Occipital lobe (tissue), 2 donors: ENCODE data around the gene MPPED2. TPM values are rescaled to one million over a fixed set of nuclear protein-coding genes. Genes with fewer than 3 reads are reported as not detected.

Experiments
- DNase-seq: peaks from one replicate; lab custom pipeline; 2025; lab: John Stamatoyannopoulos, UW
- total RNA-seq: library from RNA; depleted of rRNA; stranded (reverse); fragments of >200 nt; gene quantifications from one replicate; pipeline ENCODE4 v1.2.3, GENCODE V29; 2014

The MPPED2 gene, protein sequence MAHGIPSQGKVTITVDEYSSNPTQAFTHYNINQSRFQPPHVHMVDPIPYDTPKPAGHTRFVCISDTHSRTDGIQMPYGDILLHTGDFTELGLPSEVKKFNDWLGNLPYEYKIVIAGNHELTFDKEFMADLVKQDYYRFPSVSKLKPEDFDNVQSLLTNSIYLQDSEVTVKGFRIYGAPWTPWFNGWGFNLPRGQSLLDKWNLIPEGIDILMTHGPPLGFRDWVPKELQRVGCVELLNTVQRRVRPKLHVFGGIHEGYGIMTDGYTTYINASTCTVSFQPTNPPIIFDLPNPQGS
- 70.5 TPM for total RNA-seq

DNA sequence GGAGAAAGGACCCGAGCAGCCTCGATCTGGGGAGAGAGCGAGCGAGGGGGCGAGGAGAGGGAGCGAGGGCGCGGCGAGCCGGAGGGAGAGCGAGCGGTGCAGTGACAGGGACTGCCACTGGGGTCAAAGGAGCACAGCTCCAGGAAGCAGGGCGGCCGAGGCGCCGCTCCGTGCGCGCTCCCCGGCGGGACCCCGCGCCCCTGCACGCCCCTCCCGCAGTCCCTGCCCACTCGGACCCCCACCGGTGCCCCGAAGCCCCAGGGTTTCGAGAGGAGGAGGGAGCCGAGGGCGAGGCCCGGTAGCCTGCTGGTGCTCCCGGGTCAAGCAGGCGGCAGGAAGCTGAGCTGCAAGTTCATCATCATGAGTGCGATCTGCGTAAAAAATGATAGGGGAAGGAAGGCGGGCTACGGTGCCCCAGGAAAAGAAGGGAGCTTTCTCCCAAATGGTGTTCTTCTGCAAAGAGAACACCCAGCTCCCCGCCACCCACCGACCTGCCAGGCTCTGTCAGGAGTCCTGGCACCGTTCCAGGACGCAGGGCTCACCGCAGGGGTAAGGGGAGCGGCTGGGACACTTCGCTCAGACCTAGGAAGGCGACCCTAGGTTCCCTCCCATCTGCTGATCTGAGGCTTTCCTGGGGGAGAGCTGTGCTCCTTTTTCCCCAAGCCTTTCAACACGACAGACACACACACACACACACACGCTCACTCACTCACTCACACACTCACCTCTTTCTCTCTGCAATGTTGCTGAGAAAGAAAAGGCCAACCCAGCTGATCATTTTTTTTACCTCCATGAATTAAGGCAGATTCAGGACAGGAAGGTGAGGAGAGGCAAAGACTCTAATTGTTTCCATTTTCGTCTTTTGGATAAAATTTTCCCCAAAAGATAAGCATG lies at the start of gene MPPED2:
Gene MPPED2, minus strand, starts transcription at position 103 of the 894 bp plus-strand sequence. CDS start 5,980 bp downstream, outside the sequence.
- DNase-seq, result no peak

DNA sequence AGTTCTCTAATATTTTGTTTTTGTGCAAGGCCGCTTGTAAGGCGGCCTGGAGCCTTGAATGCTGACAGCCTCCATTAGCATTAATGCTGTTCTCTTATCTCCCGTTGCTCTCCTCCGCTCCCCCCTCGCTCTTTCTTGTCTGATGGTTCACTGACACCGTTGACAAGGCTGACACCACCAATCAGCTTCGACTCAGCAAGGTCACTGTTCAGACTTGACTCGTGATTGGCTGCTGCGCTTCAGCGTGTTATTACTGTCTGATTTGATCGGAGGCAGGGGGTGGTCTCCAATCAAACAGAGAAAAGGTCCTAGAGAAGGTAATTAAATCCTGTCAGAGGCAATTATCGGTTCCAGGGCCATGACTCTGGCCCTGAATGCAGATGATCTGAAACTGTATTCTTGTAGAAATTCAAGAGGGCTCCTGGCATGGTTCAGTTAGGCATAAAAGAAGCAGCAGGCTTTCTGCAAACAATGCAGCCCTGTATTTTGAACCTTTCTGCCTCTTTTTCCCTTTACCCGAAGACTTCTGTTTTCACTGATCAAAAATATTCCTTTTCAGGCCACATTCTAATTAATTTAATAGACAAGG lies 49.3 kb upstream of the MPPED2 start:
- peak; percentile 51 for DNase-seq

DNA sequence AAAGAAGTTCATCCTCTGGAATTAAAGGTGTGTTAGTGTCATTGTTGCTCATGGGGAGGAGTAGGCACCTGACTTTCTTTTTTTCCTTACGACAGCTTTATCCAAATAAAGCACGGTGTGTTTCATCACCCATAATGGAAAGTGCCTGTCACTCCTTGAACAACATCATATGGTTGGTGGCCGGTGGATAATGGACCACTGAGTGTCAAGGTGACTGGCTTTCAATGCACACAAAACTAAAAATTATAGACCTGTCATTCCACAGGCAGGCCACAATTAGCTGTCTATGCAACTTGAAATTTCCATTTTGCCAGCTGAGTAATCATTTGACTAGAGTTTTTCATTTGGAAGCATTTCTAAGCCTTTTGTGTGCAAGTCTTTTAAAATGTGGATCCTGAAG lies 45.0 kb upstream of the MPPED2 start:
- DNase-seq, result no peak

DNA sequence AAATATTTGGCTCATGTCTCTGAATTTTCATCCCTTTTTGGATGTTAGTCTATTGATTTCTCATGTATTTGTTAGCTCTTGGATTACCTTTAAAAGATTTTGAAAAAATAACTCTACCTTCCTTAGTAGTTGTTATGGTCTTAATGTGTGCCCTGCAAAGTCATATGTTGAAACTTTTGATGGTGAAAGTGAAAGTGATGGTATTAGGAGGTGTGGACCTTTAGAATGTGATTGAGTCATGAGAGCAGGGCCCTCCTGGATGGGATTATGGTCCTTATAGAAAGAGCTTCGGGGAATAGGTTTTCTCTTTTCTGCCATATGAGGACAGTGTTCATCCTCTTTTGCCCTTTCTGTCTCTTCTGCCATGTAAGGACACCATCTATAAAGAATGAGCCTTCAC lies 33.6 kb upstream of the MPPED2 start:
- DNase-seq, result no peak

DNA sequence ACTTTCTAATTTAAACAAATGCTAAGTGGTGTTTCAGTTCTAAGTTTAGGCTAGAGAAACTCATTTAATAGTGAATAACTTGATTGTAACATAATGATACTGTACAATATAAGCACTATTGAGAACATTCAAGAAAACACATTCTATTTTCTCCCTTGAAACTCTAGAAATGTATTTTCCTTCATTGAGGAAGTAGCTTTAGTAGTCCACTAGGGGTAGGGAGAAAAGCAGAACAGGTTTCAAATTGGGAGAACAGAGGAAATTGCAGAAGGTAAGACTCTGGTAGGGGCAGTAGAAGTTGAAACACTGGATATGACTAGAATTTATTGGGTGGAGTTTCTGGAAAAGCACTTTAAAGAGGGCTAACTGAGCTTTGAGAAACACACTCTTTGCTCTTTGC lies 31.6 kb upstream of the MPPED2 start:
- no peak for DNase-seq

DNA sequence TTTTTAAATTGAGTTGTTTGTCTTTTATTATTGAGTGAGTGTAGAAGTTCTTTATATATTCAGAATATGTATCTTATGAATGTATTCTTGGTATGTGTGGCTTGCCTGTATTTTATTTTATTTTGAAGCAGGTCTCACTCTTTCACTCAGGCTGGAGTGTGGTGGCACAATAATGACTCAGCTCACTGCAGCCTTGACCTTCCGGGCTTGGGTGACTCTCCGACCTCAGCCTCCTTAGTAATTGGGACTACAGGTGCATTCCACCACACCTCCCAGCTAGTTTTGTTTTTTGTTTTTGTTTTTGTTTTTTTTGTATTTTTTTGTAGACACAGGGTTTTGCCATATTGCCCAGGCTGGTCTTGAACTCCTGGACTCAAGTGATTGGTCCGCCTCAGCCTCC lies 24.5 kb upstream of the MPPED2 start:
- DNase-seq, result no peak

DNA sequence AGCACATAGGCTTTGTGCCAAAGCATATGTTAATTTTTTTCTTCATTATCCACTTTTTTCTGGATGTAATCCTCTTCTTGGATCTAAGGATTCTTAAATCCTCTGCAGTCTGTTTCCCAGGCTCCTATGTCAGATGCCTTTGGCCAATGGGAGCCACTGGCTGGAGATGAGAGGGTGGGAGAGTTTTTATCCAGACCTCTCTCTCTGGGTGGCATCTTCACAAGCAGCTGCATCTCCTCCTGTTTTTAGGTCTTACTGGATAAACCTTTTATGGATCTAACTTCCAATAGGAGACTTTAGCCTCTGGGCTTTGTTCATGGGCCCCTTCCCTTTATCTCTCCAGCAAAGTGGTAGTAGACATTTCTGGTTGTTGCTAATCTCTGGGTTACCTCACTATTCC lies 22.4 kb upstream of the MPPED2 start:
- DNase-seq, result no peak

DNA sequence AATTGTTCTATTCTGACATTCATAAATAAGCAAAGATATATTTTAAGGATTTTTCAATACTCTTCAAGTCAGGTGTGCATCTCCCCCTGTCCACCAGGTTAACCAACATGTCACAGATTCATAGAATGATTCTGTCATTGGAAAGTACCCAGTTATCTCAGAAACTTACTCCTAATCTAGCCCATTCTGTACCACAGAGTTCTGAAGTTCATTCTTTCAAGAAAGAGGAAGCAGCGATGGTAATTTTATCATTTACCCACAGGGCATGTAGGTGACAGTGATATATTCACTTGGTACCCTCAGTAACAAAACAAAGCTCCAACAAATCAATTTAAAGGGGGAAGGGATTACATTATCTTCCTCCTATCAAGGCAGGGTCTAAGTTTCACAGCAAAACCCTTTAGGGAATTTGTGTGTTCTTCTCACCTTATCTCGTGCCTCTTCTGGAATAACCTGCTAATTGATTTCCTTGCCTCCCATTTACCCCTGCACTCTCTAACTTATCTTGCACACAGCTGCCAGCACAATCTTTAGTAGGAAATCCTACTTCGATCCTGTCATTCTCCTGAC lies 19.0 kb upstream of the MPPED2 start:
- DNase-seq, result no peak

DNA sequence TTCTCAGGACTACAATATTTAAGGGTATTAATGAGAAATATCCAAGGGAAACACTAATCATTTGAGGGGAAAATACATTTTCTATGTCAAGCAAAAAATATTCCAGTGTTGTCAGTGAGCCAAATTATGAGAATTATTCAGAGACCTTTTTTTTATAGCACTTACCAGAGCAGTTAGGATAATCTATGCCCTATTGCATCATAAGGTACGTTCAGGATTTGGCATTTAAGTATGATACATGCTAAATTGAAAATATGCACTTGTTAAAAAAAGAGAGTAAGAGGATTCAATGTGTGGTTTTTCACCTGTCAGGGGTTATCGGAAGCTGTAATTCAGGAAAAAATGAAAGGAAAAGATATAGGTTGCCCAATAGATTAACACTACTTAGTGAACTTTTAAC lies 17.2 kb upstream of the MPPED2 start:
- DNase-seq, result no peak

DNA sequence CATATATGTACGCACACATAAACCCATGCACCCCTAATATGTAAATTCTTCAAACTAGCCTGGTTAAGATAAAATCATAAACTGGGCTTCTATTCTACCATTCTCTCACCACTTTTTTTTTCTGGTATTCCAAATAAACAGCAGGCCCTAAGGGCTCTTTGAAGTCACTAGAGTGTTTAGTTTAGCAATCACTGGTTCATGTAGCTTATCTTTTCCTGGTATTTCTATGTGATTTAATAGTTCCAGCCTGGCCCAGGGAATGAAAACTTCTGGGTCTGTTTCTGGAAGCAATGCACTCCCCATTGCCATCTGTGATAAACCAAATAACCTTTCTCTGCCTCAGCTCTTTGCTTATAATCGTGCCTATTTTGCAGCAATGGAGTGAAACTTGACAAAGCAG lies 10.7 kb upstream of the MPPED2 start:
- DNase-seq, result no peak

DNA sequence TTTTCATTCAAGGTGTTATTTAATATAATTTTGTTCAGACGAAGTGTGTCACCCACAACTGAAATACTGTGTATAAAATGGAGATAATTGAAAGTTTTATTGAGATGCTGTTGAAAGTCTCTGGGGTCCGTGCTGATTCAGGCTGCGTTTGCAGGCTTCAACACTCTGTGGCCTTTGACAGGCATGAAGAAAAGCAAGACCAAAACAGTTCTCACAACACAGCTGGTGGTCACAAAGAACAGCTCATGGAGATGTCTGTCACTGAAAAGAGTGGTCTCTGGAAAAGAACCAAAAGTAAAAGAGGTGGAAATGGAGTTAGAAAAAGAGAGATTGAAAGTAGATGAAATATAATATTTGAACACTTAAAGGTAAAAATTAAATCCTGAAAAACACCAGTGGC lies 9.8 kb upstream of the MPPED2 start:
- no peak for DNase-seq

DNA sequence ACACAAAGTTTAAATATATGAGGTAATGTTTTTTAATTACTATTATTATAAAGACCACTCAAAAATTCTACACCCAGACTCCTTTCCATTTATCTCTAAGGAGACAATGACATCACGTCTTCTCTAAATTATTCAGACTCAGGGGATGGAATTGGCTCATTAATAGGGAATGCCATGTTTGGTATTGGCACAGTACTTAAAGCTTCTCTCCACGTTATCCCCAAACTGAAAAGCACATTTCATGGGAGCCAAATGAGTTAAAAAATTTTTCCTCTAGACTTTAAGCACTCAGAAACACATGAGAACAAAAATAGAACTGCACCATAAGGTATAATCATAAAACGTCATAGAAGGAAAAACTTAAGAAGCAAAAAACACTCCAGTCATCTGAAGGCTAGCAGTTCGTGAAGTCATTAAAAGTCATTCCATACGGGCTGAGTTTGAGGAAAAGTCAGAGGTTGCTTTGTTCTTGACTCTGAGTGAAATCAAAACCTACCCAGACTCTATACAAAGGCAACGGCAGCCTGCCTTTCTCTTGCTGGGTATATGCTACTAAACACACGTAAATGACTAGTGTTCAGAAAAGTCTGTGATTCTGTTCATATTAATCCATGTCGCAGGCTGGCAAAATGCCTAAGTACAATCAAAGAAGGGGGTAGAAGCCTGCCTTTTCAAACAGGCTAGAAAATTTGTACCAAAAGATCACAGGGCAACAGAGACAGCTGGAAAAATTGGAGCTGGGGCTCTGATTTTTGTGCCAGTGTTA lies 8.7 kb upstream of the MPPED2 start:
- DNase-seq, result no peak

DNA sequence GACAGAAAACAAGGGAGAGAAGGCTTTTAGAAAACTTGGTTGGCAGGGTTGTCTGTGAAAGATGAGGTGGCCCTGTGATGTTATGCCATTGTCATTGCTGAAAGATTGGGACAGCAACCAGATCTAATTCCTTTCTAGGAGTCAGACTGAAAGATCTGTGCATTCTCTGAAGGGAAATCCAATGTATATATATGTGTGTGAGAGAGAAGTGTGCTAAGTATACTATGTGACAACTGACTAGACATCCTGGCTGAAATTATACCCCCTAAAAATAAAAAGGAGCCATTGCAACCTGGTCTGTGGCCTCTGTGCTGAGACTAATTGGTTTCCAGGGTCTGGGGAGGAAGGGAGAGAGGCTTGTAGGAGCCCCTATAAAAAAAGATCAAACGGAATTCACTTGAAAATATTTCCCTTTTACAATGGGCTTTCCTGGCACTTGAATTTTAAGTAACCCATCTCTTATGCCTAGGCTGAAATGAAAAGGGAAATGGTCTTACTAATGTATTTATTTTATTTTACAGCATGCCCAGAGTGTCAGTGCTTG lies 1.2 kb upstream of the MPPED2 start:
- DNase-seq, result no peak

DNA sequence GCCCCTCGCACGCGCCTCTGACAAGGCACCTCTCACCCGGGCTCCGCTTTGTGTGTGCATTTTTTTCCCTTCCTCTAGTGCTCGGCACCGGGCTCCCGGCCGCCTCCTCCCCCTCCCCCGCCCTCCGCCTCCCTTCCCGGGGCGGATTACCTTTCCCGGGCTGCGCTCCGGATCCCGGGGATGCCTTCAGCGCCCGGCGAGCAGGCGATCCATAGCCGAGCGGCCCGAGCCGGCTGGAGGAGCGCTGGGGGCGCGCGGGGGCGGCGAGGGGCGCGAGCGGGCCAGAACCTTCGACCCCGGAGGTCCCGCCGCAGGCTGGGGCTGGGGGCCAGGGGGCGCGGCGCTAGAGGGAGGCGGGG lies 282 bp downstream of the MPPED2 start:
- DNase-seq, result peak; percentile 37

DNA sequence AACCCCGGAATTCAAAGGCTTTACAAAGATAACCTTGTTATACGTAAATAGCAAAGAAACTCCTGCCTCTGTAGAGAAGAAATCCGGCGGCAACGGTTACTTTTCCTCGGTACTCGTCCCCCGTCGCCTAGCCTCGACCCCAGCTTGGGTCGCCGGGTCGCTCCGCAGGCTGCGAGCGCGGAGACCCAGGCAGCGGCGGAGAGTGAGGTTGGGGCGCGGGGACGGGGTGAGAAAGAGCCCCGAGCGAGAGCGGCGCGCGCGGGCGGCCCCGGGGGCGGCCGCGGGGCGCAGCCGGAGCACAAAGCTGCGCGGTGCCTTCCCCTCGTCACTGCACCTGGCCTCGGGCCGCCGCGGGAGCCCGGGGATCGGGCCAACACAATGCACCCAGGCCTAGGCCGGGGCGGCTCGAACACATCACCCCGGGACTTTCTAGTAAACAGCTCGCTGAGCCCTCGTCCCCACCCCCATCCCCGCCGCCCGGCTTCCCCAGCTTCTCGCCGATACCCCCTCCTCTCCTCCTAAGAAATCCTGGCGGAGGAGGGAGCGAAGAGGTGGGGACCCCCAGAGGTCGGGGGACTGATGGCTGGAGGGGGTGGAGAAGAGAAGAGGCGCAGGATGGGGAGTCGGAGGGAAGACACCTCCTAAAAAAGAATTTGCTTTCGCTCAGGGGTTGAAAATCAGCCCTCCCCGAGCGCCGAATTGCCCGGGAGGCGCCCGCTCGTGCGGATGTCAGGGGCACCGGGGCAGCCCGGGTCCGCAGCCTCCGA lies 845 bp downstream of the MPPED2 start:
- DNase-seq, result no peak

DNA sequence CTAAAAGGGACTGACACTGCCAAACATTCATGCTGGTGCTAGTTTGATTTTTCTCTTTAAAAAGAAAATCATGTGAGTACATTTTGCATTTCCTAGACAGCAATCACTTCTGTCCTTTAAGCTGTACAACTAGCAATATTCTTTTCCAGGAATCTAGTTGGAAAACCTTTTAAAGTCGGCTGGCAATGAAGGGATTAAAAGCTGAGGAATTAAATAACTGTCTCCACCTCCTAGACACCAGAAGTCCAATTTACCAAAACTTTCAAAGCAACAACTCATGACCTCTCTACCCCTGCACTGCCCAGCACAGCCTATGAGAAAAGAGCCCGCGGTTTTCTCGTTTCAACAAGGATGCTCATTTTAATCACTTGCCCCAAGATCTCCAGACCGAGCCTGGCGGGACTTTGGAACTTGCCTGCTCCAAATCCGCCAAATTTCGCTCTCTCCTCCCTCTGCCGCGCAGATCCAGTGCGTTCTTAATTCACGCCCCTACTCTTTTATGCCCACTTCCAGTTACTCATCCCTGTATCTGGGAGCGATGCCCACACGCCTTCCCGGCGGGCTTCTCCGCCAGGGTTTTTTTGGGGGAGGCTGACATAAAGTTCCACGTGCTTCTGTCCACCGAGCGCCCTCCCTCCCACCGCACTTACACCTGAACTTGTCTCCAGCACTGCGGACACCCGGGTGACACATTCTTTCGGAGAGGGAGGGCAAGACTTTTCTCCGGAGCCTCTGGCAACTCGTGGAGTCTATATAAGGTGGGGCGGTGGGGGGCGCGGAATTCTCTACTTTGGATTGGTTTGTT lies 2.5 kb downstream of the MPPED2 start:
- DNase-seq, result peak; percentile 52

DNA sequence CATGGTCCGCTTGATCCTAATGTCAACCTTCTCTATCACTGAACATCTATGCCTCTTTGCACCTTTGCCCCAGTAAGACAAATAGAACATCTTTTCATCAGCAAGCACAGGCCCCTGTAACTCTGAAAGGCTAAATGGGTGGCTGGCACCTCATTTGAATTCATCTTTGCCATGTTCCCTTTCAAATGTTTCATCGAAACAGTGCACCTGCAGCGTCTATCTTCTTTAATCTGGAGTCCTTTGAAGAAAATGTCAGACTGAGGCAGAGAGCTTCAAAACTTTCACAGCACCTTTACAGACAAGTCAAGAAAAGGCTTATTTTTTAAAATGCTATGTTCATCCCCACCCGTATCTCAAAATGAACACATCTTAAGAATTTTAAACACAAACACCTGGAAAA lies 3.4 kb downstream of the MPPED2 start:
- no peak for DNase-seq

DNA sequence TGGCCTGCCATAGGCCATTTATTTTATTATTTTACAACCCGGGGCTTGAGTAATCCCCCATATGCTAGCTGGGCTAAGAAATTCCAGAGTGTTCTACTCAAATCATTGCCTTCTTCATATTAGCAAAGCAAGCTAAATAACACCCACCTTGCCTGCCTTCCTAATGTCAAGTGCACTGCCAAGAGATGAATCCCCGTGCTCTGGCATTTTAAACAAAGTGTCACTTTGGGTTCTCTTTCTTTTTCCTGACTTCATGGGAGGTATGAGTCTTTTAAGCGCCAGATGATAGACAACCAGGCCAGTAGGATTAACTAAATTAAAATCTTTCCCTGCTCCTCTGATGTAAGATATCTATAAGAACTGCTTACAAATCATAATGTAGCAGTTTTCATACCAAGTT lies 4.5 kb downstream of the MPPED2 start:
- DNase-seq, result no peak

DNA sequence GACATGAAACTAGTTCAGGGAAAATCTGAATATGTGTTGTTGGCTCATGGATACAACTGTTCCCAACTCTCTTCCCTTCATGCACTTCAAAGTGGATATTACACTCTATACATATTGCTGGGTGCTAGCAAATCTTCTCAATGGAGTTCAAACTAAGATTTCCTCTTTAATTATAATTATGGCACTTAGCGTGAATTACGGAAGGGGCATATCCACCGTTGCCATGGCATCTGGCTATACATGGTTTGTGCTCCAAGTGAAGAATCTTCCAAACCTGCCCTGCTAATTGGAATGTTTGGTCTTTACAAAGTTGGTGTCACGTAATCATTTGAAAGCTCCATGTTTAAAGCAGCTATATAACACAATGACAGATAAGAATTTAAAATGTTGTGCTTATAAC lies 5.6 kb downstream of the MPPED2 start:
- DNase-seq, result no peak
